Liver (tissue), 9 donors: Measurements from ENCODE around the gene DTWD2. TPM values are rescaled to one million over a fixed set of nuclear protein-coding genes. Genes with fewer than 3 reads are reported as not detected.

ENCODE experiments used
- DNase-seq: peaks from one replicate; pipeline ENCODE4 v3.0.0-alpha.2; 2017; ENCODE audit warnings: low spot score
- H3K27ac ChIP-seq, 2 donors: one replicate each; pipeline ENCODE4 v1.7.0; 2013; ENCODE audit warnings: inconsistent platforms in 2 of 2, low read length in 2 of 2, control low read depth in 1 of 2, low read depth in 1 of 2, mild to moderate bottlenecking in 1 of 2
- H3K27me3 ChIP-seq, 4 donors: one replicate each; pipeline versions ENCODE4 v1.6.1 to v1.7.0; 2013; ENCODE audit warnings: low read length in 3 of 4, inconsistent platforms in 1 of 4, mild to moderate bottlenecking in 1 of 4, moderate library complexity in 1 of 4; ENCODE audit not compliant: control insufficient read depth in 4 of 4, insufficient read depth in 4 of 4
- H3K36me3 ChIP-seq, 4 donors: one replicate each; pipeline versions ENCODE4 v1.6.1 to v1.7.0; 2013; ENCODE audit warnings: low read length in 3 of 4, mild to moderate bottlenecking in 3 of 4, low read depth in 1 of 4, moderate library complexity in 1 of 4; ENCODE audit not compliant: control insufficient read depth in 4 of 4, insufficient read depth in 3 of 4
- H3K4me1 ChIP-seq, 4 donors: one replicate each; pipeline versions ENCODE4 v1.6.1 to v1.7.0; 2013; ENCODE audit warnings: low read length in 3 of 4, mild to moderate bottlenecking in 3 of 4, moderate library complexity in 1 of 4; ENCODE audit not compliant: control insufficient read depth in 4 of 4, insufficient read depth in 4 of 4
- H3K4me3 ChIP-seq, 3 donors: one replicate each; pipeline versions ENCODE4 v1.6.1 to v1.7.0; 2013; ENCODE audit warnings: low read length in 3 of 3, control low read depth in 1 of 3, low read depth in 1 of 3, mild to moderate bottlenecking in 1 of 3
- H3K9ac ChIP-seq, 2 donors: one replicate each; pipeline ENCODE4 v1.7.0; 2013; ENCODE audit warnings: low read length in 2 of 2, mild to moderate bottlenecking in 2 of 2, moderate library complexity in 2 of 2, control low read depth in 1 of 2, low read depth in 1 of 2
- H3K9me3 ChIP-seq, 4 donors: one replicate each; pipeline versions ENCODE4 v1.6.1 to v1.7.0; 2013; ENCODE audit warnings: low read length in 3 of 4; ENCODE audit not compliant: control insufficient read depth in 4 of 4
- ATF3 ChIP-seq: IDR thresholded peaks from 2 replicates; pipeline ENCODE4 v1.6.1; 2016; ENCODE audit warnings: antibody characterized with exemption
- EGR1 ChIP-seq, 2 donors: IDR thresholded peaks; 2 replicates each; pipeline ENCODE4 v1.6.1; 2016 to 2018; ENCODE audit warnings: antibody characterized with exemption in 2 of 2, low read depth in 2 of 2
- FOXA1 ChIP-seq: IDR thresholded peaks from 2 replicates; pipeline ENCODE4 v1.6.1; 2016; ENCODE audit warnings: antibody characterized with exemption
- FOXA2 ChIP-seq: IDR thresholded peaks from 2 replicates; pipeline ENCODE4 v1.6.1; 2016; ENCODE audit warnings: antibody characterized with exemption
- GABPA ChIP-seq, 2 donors: IDR thresholded peaks in 1 of 2; conservative IDR thresholded peaks in 1 of 2; 2 replicates each; pipeline ENCODE4 v1.6.1; 2016; ENCODE audit warnings: antibody characterized with exemption in 2 of 2, mild to moderate bottlenecking in 1 of 2, moderate library complexity in 1 of 2
- HNF4A ChIP-seq, 2 donors: conservative IDR thresholded peaks; 2 replicates each; pipeline ENCODE4 v1.6.1; 2016; ENCODE audit warnings: antibody characterized with exemption in 2 of 2, mild to moderate bottlenecking in 2 of 2
- HNF4G ChIP-seq: IDR thresholded peaks from 2 replicates; pipeline ENCODE4 v1.6.1; 2016; ENCODE audit warnings: antibody characterized with exemption
- NR2F2 ChIP-seq: IDR thresholded peaks from 2 replicates; pipeline ENCODE4 v1.6.1; 2016; ENCODE audit warnings: antibody characterized with exemption
- RAD21 ChIP-seq, 2 donors: IDR thresholded peaks; 2 replicates each; pipeline ENCODE4 v1.6.1; 2016; ENCODE audit warnings: antibody characterized with exemption in 2 of 2, mild to moderate bottlenecking in 2 of 2
- REST ChIP-seq: IDR thresholded peaks from 2 replicates; pipeline ENCODE4 v1.6.1; 2016; ENCODE audit warnings: antibody characterized with exemption, mild to moderate bottlenecking
- RXRA ChIP-seq, 2 donors: IDR thresholded peaks; 2 replicates each; pipeline ENCODE4 v1.6.1; 2017 to 2018; ENCODE audit warnings: antibody characterized with exemption in 2 of 2, mild to moderate bottlenecking in 1 of 2
- SP1 ChIP-seq: IDR thresholded peaks from 2 replicates; pipeline ENCODE4 v1.6.1; 2018; ENCODE audit warnings: antibody characterized with exemption, mild to moderate bottlenecking
- TAF1 ChIP-seq: conservative IDR thresholded peaks from 2 replicates; pipeline ENCODE4 v1.6.1; 2016; ENCODE audit warnings: antibody characterized with exemption, mild to moderate bottlenecking
- ZBTB33 ChIP-seq: IDR thresholded peaks from 2 replicates; pipeline ENCODE4 v1.6.1; 2016; ENCODE audit warnings: antibody characterized with exemption
- WGBS: extraction: QIAGEN DNeasy Blood & Tissue Kit; methylation state at CpG from one replicate; pipeline ENCODE4 v1.1.7; 2013; 5-methylcytosine and 5-hydroxymethylcytosine counted together
- polyA plus RNA-seq, 2 donors: library from polyadenylated mRNA; stranded (reverse) in 1 of 2; unstranded in 1 of 2; fragments of 200-250 nt in 1 of 2; fragments of >200 nt in 1 of 2; fragmentation: Nextera tagmentation in 1 of 2; extraction: Ambion mirVana in 1 of 2; gene quantifications; one replicate each; pipeline versions ENCODE4 v1.2.1 to v1.2.3, GENCODE V29; 2013 to 2015
- total RNA-seq, 2 donors: library from RNA; depleted of rRNA; stranded (reverse); fragments of >200 nt; gene quantifications; one replicate each; pipeline ENCODE4 v1.2.3, GENCODE V29; 2014
- TF ChIP-seq, protein P1 (sequence below): fragments of 150-350 bp; IDR thresholded peaks from 2 replicates; pipeline ENCODE4 v1.5.1; 2017; ENCODE audit warnings: improper control_type of control experiment, low read depth, low read length; ENCODE audit not compliant: missing input control
- TF ChIP-seq, protein P2 (sequence below): IDR thresholded peaks from 2 replicates; pipeline ENCODE4 v1.6.1; 2016; ENCODE audit warnings: antibody characterized with exemption
- donor health status: healthy.
- donor health status: healthy.
- donor health status: healthy.
- donor health status: healthy.
- donor health status: healthy.

Gene DTWD2
- total and polyA plus RNA-seq, 4 donors = 2.3 to 10.7 (median 4.3) TPM

DNA sequence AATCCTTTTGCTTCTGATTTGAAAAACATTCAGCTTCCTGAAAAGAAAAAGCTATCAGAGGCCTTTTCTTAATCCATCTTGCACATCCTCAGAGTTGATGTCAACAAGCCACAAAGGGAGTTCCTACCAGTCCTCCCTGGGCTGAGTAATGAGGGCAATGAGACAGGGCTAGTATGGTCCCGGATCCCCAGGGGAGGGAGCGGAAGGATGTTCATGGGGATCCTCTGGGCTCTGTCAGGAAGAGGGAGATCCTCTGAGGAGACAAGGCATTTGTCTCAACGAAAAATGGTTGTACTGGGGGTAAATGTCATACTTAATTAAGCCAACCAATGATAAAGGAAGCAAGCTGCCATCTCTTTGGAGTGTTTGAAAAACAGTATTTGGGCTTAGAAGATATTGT is 195.3 kb downstream of the DTWD2 start:
- Histone ChIP-seq H3K9me3 (no peaks in the 10 kb centered on the region), H3K4me3 (no peak overlapping the region), H3K27ac (no peak overlapping the region), H3K4me1 (peaks cover 0 to 29% (median 18%) of the 10 kb centered on the region in 4 donors), H3K9ac (no peak overlapping the region), H3K36me3 (no peaks in the 10 kb centered on the region), H3K27me3 (no peaks in the 10 kb centered on the region)
- no peak for DNase-seq
- WGBS = 77% methylated on average over 3 of the region's 3 CpGs
- TF ChIP-seq, protein P1, sequence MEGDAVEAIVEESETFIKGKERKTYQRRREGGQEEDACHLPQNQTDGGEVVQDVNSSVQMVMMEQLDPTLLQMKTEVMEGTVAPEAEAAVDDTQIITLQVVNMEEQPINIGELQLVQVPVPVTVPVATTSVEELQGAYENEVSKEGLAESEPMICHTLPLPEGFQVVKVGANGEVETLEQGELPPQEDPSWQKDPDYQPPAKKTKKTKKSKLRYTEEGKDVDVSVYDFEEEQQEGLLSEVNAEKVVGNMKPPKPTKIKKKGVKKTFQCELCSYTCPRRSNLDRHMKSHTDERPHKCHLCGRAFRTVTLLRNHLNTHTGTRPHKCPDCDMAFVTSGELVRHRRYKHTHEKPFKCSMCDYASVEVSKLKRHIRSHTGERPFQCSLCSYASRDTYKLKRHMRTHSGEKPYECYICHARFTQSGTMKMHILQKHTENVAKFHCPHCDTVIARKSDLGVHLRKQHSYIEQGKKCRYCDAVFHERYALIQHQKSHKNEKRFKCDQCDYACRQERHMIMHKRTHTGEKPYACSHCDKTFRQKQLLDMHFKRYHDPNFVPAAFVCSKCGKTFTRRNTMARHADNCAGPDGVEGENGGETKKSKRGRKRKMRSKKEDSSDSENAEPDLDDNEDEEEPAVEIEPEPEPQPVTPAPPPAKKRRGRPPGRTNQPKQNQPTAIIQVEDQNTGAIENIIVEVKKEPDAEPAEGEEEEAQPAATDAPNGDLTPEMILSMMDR = no peak
- no peak for TF ChIP-seq RXRA (IDR thresholded peaks at IDR 0.05)
- no peak for TF ChIP-seq SP1
- no peak for TF ChIP-seq ZBTB33
- no peak for TF ChIP-seq EGR1 (IDR thresholded peaks at IDR 0.05; ENCODE audit: low read depth in 2 of 2)
- TF ChIP-seq HNF4A (conservative IDR thresholded peaks at IDR 0.05) = no peak
- TF ChIP-seq ATF3 = no peak
- TF ChIP-seq FOXA2 = no peak
- TF ChIP-seq NR2F2 = no peak
- TF ChIP-seq HNF4G = no peak
- no peak for TF ChIP-seq RAD21 (IDR thresholded peaks at IDR 0.05)
- TF ChIP-seq FOXA1 = no peak
- no peak for TF ChIP-seq TAF1
- TF ChIP-seq GABPA (IDR thresholded peaks at IDR 0.05 in 1 of 2, conservative IDR thresholded peaks at IDR 0.05 in 1 of 2) = no peak
- no peak for TF ChIP-seq REST
- TF ChIP-seq, protein P2, sequence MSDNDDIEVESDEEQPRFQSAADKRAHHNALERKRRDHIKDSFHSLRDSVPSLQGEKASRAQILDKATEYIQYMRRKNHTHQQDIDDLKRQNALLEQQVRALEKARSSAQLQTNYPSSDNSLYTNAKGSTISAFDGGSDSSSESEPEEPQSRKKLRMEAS = no peak
